H1 (cell line): ENCODE measurements around the gene JAK2. TPM values are rescaled to one million over a fixed set of nuclear protein-coding genes. Genes with fewer than 3 reads are reported as not detected.
"Not testable (repeated sequence)": the region's sequence is repeated elsewhere in the genome, so short reads cannot be mapped to it uniquely, and the experiment has no call there.

Source experiments
- CTCF ChIA-PET: fragments of 300-600 bp; sonication (Branson Sonifier 250); formaldehyde crosslinking; loops from one replicate; lab custom pipeline; 2021; ENCODE audit not compliant: partially characterized antibody; lab: Charles Lee
- POLR2A ChIA-PET: fragments of 300-600 bp; sonication (Branson Sonifier 250); formaldehyde crosslinking; loops from one replicate; lab custom pipeline; 2021; ENCODE audit warnings: inconsistent platforms; ENCODE audit not compliant: partially characterized antibody; lab: Charles Lee
- DNase-seq, 2 experiments: peaks; one replicate each; pipeline versions ENCODE4 v3.0.0 to v3.0.0-alpha.2; 2010 to 2022; ENCODE audit warnings: low spot score in 2 of 2, low read depth in 1 of 2, mixed read lengths in 1 of 2
- FAIRE-seq: peaks from 2 replicates; lab custom pipeline; 2011; peaks lifted over from hg19 to GRCh38; lab: Jason Lieb, UNC
- H2AFZ ChIP-seq: 2 replicates; pipeline ENCODE4 v1.8.1; 2012; ENCODE audit warnings: low read length, inconsistent platforms
- H2AK5ac ChIP-seq: 2 replicates; pipeline ENCODE4 v1.6.1; 2013; ENCODE audit warnings: low read depth, low read length
- H2BK120ac ChIP-seq: replicated peaks from 2 replicates; pipeline ENCODE3; 2013; ENCODE audit warnings: low read depth, low read length, inconsistent platforms
- H2BK12ac ChIP-seq: 2 replicates; pipeline ENCODE4 v1.6.1; 2013; ENCODE audit warnings: low read depth, low read length
- H2BK15ac ChIP-seq: 2 replicates; pipeline ENCODE4 v1.6.1; 2013; ENCODE audit warnings: low read length
- H2BK20ac ChIP-seq: 2 replicates; pipeline ENCODE4 v1.6.1; 2013; ENCODE audit warnings: low read length
- H2BK5ac ChIP-seq: 2 replicates; pipeline ENCODE4 v1.6.1; 2013; ENCODE audit warnings: low read depth, low read length
- H3K14ac ChIP-seq: 2 replicates; pipeline ENCODE4 v1.6.1; 2013; ENCODE audit warnings: inconsistent platforms; ENCODE audit not compliant: insufficient read length
- H3K18ac ChIP-seq: 2 replicates; pipeline ENCODE4 v1.6.1; 2013; ENCODE audit warnings: low read length; ENCODE audit errors: extremely low read depth
- H3K23ac ChIP-seq: 2 replicates; pipeline ENCODE4 v1.6.1; 2013; ENCODE audit warnings: inconsistent platforms; ENCODE audit not compliant: insufficient read length
- H3K23me2 ChIP-seq: 2 replicates; pipeline ENCODE4 v1.6.1; 2013; ENCODE audit warnings: low read depth, low read length
- H3K27ac ChIP-seq: 2 replicates; pipeline ENCODE4 v1.6.1; 2011; ENCODE audit warnings: low read depth, low read length, inconsistent platforms
- H3K27me3 ChIP-seq, 4 experiments: replicated peaks in 1 of 4; 1 replicate in 1 of 4; 2 replicates in 3 of 4; pipeline versions ENCODE4 v1.6.1 to v1.8.1; 2011 to 2013; ENCODE audit warnings: low read length in 3 of 4, mild to moderate bottlenecking in 3 of 4, inconsistent platforms in 2 of 4, mixed read lengths in 2 of 4, moderate library complexity in 1 of 4; ENCODE audit not compliant: control insufficient read depth in 3 of 4, insufficient read depth in 3 of 4; ENCODE audit errors: extremely low read depth in 1 of 4
- H3K36me3 ChIP-seq, 4 experiments: 2 replicates each; pipeline versions ENCODE4 v1.6.1 to v1.8.1; 2011 to 2013; ENCODE audit warnings: mild to moderate bottlenecking in 4 of 4, low read length in 3 of 4, moderate library complexity in 2 of 4, control low read depth in 1 of 4, inconsistent platforms in 1 of 4; ENCODE audit not compliant: insufficient read depth in 4 of 4, control insufficient read depth in 2 of 4
- H3K4ac ChIP-seq: replicated peaks from 2 replicates; pipeline ENCODE3; 2013; ENCODE audit warnings: low read length, low read depth, mixed read lengths, inconsistent platforms; ENCODE audit not compliant: insufficient read length
- H3K4me1 ChIP-seq, 4 experiments: replicated peaks in 1 of 4; 1 replicate in 1 of 4; 2 replicates in 3 of 4; pipeline versions ENCODE4 v1.6.1 to v1.8.1; 2011 to 2013; ENCODE audit warnings: low read length in 3 of 4, inconsistent platforms in 2 of 4, mixed read lengths in 1 of 4; ENCODE audit not compliant: insufficient read depth in 4 of 4, control insufficient read depth in 3 of 4
- H3K4me2 ChIP-seq, 2 experiments: 2 replicates each; pipeline versions ENCODE4 v1.6.1 to v1.8.1; 2011 to 2013; ENCODE audit warnings: low read depth in 2 of 2, low read length in 2 of 2, control low read depth in 1 of 2, inconsistent platforms in 1 of 2, mild to moderate bottlenecking in 1 of 2; ENCODE audit not compliant: insufficient read depth in 1 of 2
- H3K4me3 ChIP-seq, 4 experiments: fragments of 200-600, 300-600 bp in 1 of 4; sonication (generic), shearing (Covaris generic), sonication (Bioruptor Twin) in 1 of 4; 2 replicates each; pipeline versions ENCODE4 v1.5.1 to v1.8.1; 2011 to 2016; ENCODE audit warnings: low read length in 4 of 4, low read depth in 3 of 4, control low read depth in 2 of 4, inconsistent platforms in 2 of 4, mild to moderate bottlenecking in 2 of 4, mixed read lengths in 1 of 4, moderate library complexity in 1 of 4; ENCODE audit not compliant: insufficient read depth in 2 of 4; ENCODE audit errors: extremely low read depth in 1 of 4
- H3K56ac ChIP-seq: replicated peaks from 2 replicates; pipeline ENCODE3; 2013; ENCODE audit warnings: low read depth, mild to moderate bottlenecking, mixed read lengths, low read length, inconsistent platforms; ENCODE audit not compliant: insufficient read length
- H3K79me1 ChIP-seq: 2 replicates; pipeline ENCODE4 v1.6.1; 2013; ENCODE audit warnings: low read depth, low read length, control low read depth
- H3K79me2 ChIP-seq, 2 experiments: 2 replicates each; pipeline versions ENCODE4 v1.6.1 to v1.8.1; 2012 to 2013; ENCODE audit warnings: low read length in 2 of 2, mild to moderate bottlenecking in 2 of 2, inconsistent platforms in 1 of 2; ENCODE audit not compliant: insufficient read depth in 2 of 2, control insufficient read depth in 1 of 2
- H3K9ac ChIP-seq, 4 experiments: replicated peaks in 1 of 4; 1 replicate in 1 of 4; 2 replicates in 3 of 4; pipeline versions ENCODE4 v1.6.1 to v1.8.1; 2011 to 2013; ENCODE audit warnings: low read depth in 3 of 4, low read length in 3 of 4, control low read depth in 2 of 4, mild to moderate bottlenecking in 2 of 4, moderate library complexity in 2 of 4, inconsistent platforms in 1 of 4; ENCODE audit errors: extremely low read depth in 1 of 4
- H3K9me3 ChIP-seq, 2 experiments: 2 replicates each; pipeline versions ENCODE4 v1.6.1 to v1.8.1; 2012 to 2013; ENCODE audit warnings: mild to moderate bottlenecking in 2 of 2, moderate library complexity in 2 of 2, control low read depth in 1 of 2, inconsistent platforms in 1 of 2, low read depth in 1 of 2, low read length in 1 of 2, mixed read lengths in 1 of 2; ENCODE audit not compliant: insufficient read depth in 2 of 2
- H4K20me1 ChIP-seq, 2 experiments: replicated peaks in 1 of 2; 2 replicates each; pipeline versions ENCODE3 to v1.8.1; 2011 to 2013; ENCODE audit warnings: inconsistent platforms in 2 of 2, low read length in 2 of 2, mild to moderate bottlenecking in 1 of 2; ENCODE audit not compliant: insufficient read depth in 2 of 2, control insufficient read depth in 1 of 2
- H4K5ac ChIP-seq: 2 replicates; pipeline ENCODE4 v1.6.1; 2013; ENCODE audit warnings: low read length, low read depth, mixed read lengths, inconsistent platforms; ENCODE audit not compliant: insufficient read length
- H4K8ac ChIP-seq: 2 replicates; pipeline ENCODE4 v1.8.0; 2013; ENCODE audit warnings: mild to moderate bottlenecking, moderate library complexity, low read length, inconsistent platforms; ENCODE audit not compliant: insufficient read depth; ENCODE audit errors: extremely low read depth
- H4K91ac ChIP-seq: replicated peaks from 2 replicates; pipeline ENCODE3; 2013; ENCODE audit warnings: low read length, mixed read lengths, inconsistent platforms; ENCODE audit not compliant: insufficient read length
- WGBS, 2 experiments: shearing (Covaris generic) in 1 of 2; methylation state at CpG; one replicate each; pipeline versions ENCODE4 v1.1.6 to v1.1.7; 2013 to 2015; ENCODE audit warnings: low lambda C conversion rate in 2 of 2, mixed read lengths in 2 of 2, inconsistent platforms in 1 of 2, low coverage in 1 of 2, missing lambda C conversion rate in 1 of 2; ENCODE audit not compliant: insufficient replicate concordance in 2 of 2, insufficient coverage in 1 of 2, insufficient read length in 1 of 2; ENCODE audit errors: extremely low coverage in 1 of 2, missing lambda C conversion rate in 1 of 2; 5-methylcytosine and 5-hydroxymethylcytosine counted together
- polyA plus RNA-seq, 7 experiments: library from polyadenylated mRNA; depleted of rRNA in 3 of 7; stranded (reverse) in 5 of 7; unstranded in 2 of 7; fragments of >200 nt in 5 of 7; fragments of 200-250 nt in 2 of 7; gene quantifications; 1 replicate in 5 of 7; 2 replicates in 1 of 7; 4 replicates in 1 of 7; pipeline versions ENCODE4 v1.2.1 to v1.2.3, GENCODE V29; 2011 to 2013; ENCODE audit warnings: missing spikeins in 2 of 7, mixed read lengths in 2 of 7
- total RNA-seq: library from RNA; stranded (reverse); fragmentation: NEBNext Ultra II Directional; extraction: Animal tissue kit (Norgen Biotek cat#: 25700); gene quantifications from 2 replicates; pipeline ENCODE4 v1.2.1, GENCODE V29; 2021

JAK2 gene
- total and polyA plus RNA-seq, 2 of the 8 experiments (the other 6 are each of a cell fraction or from before 2014, with no cell fraction given) = 0.50 to 2.1 TPM

DNA sequence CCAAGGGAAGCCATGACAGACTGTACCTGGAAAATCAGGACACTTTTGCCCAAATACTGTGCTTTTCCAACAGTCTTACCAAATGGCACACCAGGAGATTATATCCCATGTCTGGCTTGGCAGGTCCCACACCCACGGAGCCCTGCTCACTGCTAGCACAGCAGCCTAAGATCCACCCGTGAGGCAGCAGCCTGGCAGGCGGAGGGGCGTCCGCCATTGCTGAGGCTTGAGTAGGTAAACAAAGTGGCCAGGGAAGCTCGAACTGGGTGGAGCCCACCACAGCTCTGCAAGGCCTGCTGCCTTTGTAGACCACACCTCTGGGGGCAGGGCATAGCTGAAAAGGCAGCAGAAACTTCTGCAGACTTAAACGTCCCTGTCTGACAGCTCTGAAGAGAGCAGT is 116.1 kb downstream of the JAK2 start:
- H3K4ac ChIP-seq, H3K4me3 ChIP-seq, H4K91ac ChIP-seq, H3K18ac ChIP-seq, FAIRE-seq, H3K56ac ChIP-seq, H2BK120ac ChIP-seq, H3K4me2 ChIP-seq, H2AK5ac ChIP-seq, H3K14ac ChIP-seq, H2BK20ac ChIP-seq, H3K23ac ChIP-seq, H3K27ac ChIP-seq, H4K20me1 ChIP-seq, H4K5ac ChIP-seq, H3K27me3 ChIP-seq, DNase-seq, H2BK5ac ChIP-seq, H3K79me2 ChIP-seq, H3K23me2 ChIP-seq, H4K8ac ChIP-seq, H3K4me1 ChIP-seq, H2BK15ac ChIP-seq, H3K36me3 ChIP-seq, H3K9me3 ChIP-seq, H3K79me1 ChIP-seq, H2BK12ac ChIP-seq, H3K9ac ChIP-seq, H2AFZ ChIP-seq, POLR2A ChIA-PET: not testable (repeated sequence)
- 83% methylated on average over 7 of the region's 7 CpGs; no CpG with 5 or more reads in 1 of the 2 experiments for WGBS, 2 experiments
- CTCF ChIA-PET = interaction anchor here (1.1 kb wide), 1 partner anchor 339 kb away, joined by 4 read pairs; no protein-coding TSS in a partner anchor

DNA sequence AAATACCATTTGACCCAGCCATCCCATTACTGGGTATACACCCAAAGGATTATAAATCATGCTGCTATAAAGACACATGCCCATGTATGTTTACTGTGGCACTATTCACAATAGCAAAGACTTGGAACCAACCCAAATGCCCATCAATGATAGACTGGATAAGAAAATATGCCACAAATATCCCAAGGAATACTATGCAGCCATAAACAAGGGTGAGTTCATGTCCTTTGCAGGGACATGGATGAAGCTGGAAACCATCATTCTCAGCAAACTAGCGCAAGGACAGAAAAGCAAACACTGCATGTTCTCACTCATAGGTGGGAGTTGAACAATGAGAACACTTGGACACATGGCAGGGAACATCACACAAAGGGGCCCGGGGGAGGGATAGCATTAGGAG is 121.4 kb downstream of the JAK2 start:
- H3K79me1 ChIP-seq, H3K23ac ChIP-seq, H3K27ac ChIP-seq, H4K8ac ChIP-seq, H3K18ac ChIP-seq, H3K14ac ChIP-seq, POLR2A ChIA-PET, H2AFZ ChIP-seq, H3K4me2 ChIP-seq, H4K20me1 ChIP-seq, H3K9ac ChIP-seq, DNase-seq, H3K23me2 ChIP-seq, H3K4ac ChIP-seq, H2BK5ac ChIP-seq, H3K79me2 ChIP-seq, H2BK12ac ChIP-seq, H3K4me1 ChIP-seq, H3K36me3 ChIP-seq, H2BK15ac ChIP-seq, H2BK120ac ChIP-seq, H3K4me3 ChIP-seq, H2BK20ac ChIP-seq, H2AK5ac ChIP-seq, FAIRE-seq, H4K91ac ChIP-seq, CTCF ChIA-PET, H4K5ac ChIP-seq, H3K27me3 ChIP-seq, H3K9me3 ChIP-seq, H3K56ac ChIP-seq: not testable (repeated sequence)
- WGBS, 2 experiments = 97% methylated on average over 2 of the region's 2 CpGs; no CpG with 5 or more reads in 1 of the 2 experiments
